GM19099 (cell line): ENCODE data around the gene PODNL1.

Experiments used
- POLR2A ChIP-seq: IDR thresholded peaks from 3 replicates; pipeline ENCODE4 v1.6.1; 2011; ENCODE audit warnings: low read depth; ENCODE audit not compliant: insufficient read length; ENCODE audit errors: extremely low read depth

PODNL1 gene

GRCh38 chr19:13962699-13963602 is 24.7 kb upstream of the PODNL1 start:
- no peak for TF ChIP-seq POLR2A

- no peak for TF ChIP-seq POLR2A
Measured at GRCh38 chr19:13961826-13962698, 23.8 kb upstream of the PODNL1 start.

GRCh38 chr19:13960863-13961784 is 22.9 kb upstream of the PODNL1 start:
- TF ChIP-seq POLR2A: no peak

GRCh38 chr19:13959962-13960862 is 22.0 kb upstream of the PODNL1 start:
- TF ChIP-seq POLR2A: no peak

- no peak for TF ChIP-seq POLR2A
Measured at GRCh38 chr19:13959141-13959961, 21.1 kb upstream of the PODNL1 start.

GRCh38 chr19:13958043-13958442 is 19.8 kb upstream of the PODNL1 start:
- TF ChIP-seq POLR2A: no peak

GRCh38 chr19:13957051-13957450 is 18.8 kb upstream of the PODNL1 start:
- no peak for TF ChIP-seq POLR2A

- no peak for TF ChIP-seq POLR2A
Measured at GRCh38 chr19:13956365-13956744, 18.1 kb upstream of the PODNL1 start.

- TF ChIP-seq POLR2A: no peak
Measured at GRCh38 chr19:13955662-13956364, 17.6 kb upstream of the PODNL1 start.

- TF ChIP-seq POLR2A: no peak
Measured at GRCh38 chr19:13954185-13954584, 16.0 kb upstream of the PODNL1 start.

GRCh38 chr19:13952931-13953531 is 14.8 kb upstream of the PODNL1 start:
- no peak for TF ChIP-seq POLR2A
